Subcutaneous adipose tissue (tissue), 4 donors: ENCODE results near the gene ADAMTSL3. TPM values are rescaled to one million over a fixed set of nuclear protein-coding genes. Genes with fewer than 3 reads are reported as not detected.

Source experiments
- CTCF ChIP-seq: fragments of 450-650 bp; IDR thresholded peaks from one replicate; pipeline ENCODE4 v1.5.1; 2016; ENCODE audit warnings: low read depth, mild to moderate bottlenecking, control low read depth, antibody characterized with exemption, moderate library complexity
- total RNA-seq, 4 donors: library from RNA; depleted of rRNA; stranded (reverse); fragments of >200 nt; gene quantifications; one replicate each; pipeline ENCODE4 v1.1.0, GENCODE V29; 2016

The ADAMTSL3 gene
- total RNA-seq, 4 donors from 2014 or later: 1.5 to 4.0 (median 2.3) TPM

GRCh38 chr15:83769411-83769999 is 115.6 kb downstream of the ADAMTSL3 start:
- TF ChIP-seq CTCF: no peak

GRCh38 chr15:83775738-83776137 is 121.8 kb downstream of the ADAMTSL3 start:
- no peak for TF ChIP-seq CTCF

GRCh38 chr15:83776986-83777385 is 123.1 kb downstream of the ADAMTSL3 start:
- TF ChIP-seq CTCF: no peak

- no peak for TF ChIP-seq CTCF
Observed at GRCh38 chr15:83783227-83783626, 129.3 kb downstream of the ADAMTSL3 start.

GRCh38 chr15:83784975-83785374 is 131.1 kb downstream of the ADAMTSL3 start:
- no peak for TF ChIP-seq CTCF

- no peak for TF ChIP-seq CTCF
Observed at GRCh38 chr15:83786336-83786735, 132.4 kb downstream of the ADAMTSL3 start.

GRCh38 chr15:83793069-83793468 is 139.1 kb downstream of the ADAMTSL3 start:
- no peak for TF ChIP-seq CTCF
